Transverse colon (tissue), 4 donors: ENCODE results near the gene POLRMT. TPM values are rescaled to one million over a fixed set of nuclear protein-coding genes. Genes with fewer than 3 reads are reported as not detected.
A peak's percentile ranks its signal among the peaks of the same experiment; 100 is the strongest.

ENCODE experiments used
- DNase-seq: peaks from one replicate; pipeline ENCODE4 v3.0.0-alpha.2; 2019
- H3K27ac ChIP-seq, 4 donors: fragments of 200-600 bp; sonication (generic); 2 replicates each; pipeline ENCODE4 v1.5.1; 2016 to 2018; ENCODE audit warnings: inconsistent platforms in 4 of 4
- H3K27me3 ChIP-seq: fragments of 200-600 bp; sonication (generic); 2 replicates; pipeline ENCODE4 v1.5.1; 2017; ENCODE audit warnings: inconsistent platforms
- H3K36me3 ChIP-seq, 4 donors: fragments of 200-600 bp; sonication (generic); 2 replicates each; pipeline ENCODE4 v1.5.1; 2017 to 2019; ENCODE audit warnings: inconsistent platforms in 4 of 4
- H3K4me1 ChIP-seq, 4 donors: fragments of 200-600 bp; sonication (generic); 2 replicates each; pipeline ENCODE4 v1.5.1; 2017 to 2020; ENCODE audit warnings: inconsistent platforms in 4 of 4
- H3K4me3 ChIP-seq, 4 donors: fragments of 200-600 bp; sonication (generic); 1 replicate in 1 of 4; 2 replicates in 3 of 4; pipeline versions ENCODE4 v1.5.1 to v1.6.1; 2017 to 2019; ENCODE audit warnings: inconsistent platforms in 4 of 4
- H3K9me3 ChIP-seq, 2 donors: fragments of 200-600 bp; sonication (generic); 2 replicates each; pipeline ENCODE4 v1.5.1; 2017 to 2019; ENCODE audit warnings: inconsistent platforms in 2 of 2
- EP300 ChIP-seq: sonication (generic); formaldehyde crosslinking; IDR thresholded peaks from one replicate; pipeline ENCODE4 v1.6.1; 2017; ENCODE audit warnings: antibody characterized with exemption, low read depth
- POLR2A ChIP-seq: fragments of 450-650 bp; IDR thresholded peaks from one replicate; pipeline ENCODE4 v1.6.1; 2016; ENCODE audit warnings: antibody characterized with exemption, mild to moderate bottlenecking, moderate library complexity
- POLR2AphosphoS5 ChIP-seq, 3 donors: sonication (generic); formaldehyde crosslinking; IDR thresholded peaks; one replicate each; pipeline ENCODE4 v1.6.1; 2016; ENCODE audit warnings: antibody characterized with exemption in 3 of 3
- WGBS, 2 donors: methylation state at CpG; one replicate each; pipeline ENCODE4 v1.1.5; 2018; ENCODE audit warnings: low coverage in 1 of 2; 5-methylcytosine and 5-hydroxymethylcytosine counted together
- in situ Hi-C, 4 donors: fragments of 200-750 bp; cut with MboI; loops; one replicate each; pipeline versions ENCODE4 v1.15.0 to v1.15.1; 2017; ENCODE audit warnings: low sequenced_read_pairs in 3 of 4, low pct_ligation_motif_present in 1 of 4, low pct_unique_long_range_greater_than_20kb in 1 of 4
- intact Hi-C: fragments of 100-400 bp; cut with DNase I; formaldehyde crosslinking; loops from one replicate; pipeline ENCODE4 v1.15.1; 2023; ENCODE audit warnings: low total_unique reads
- total RNA-seq, 4 donors: library from RNA; depleted of rRNA; stranded (reverse); fragments of >200 nt; gene quantifications; one replicate each; pipeline ENCODE4 v1.1.0, GENCODE V29; 2016
- TF ChIP-seq, protein P1 (sequence below), 5 experiments: fragments of 200-600 bp in 3 of 5; fragments of 450-650 bp in 2 of 5; sonication (generic) in 3 of 5; IDR thresholded peaks; 1 replicate in 2 of 5; 2 replicates in 3 of 5; pipeline ENCODE4 v1.5.1; 2016 to 2017; ENCODE audit warnings: antibody characterized with exemption in 5 of 5, inconsistent platforms in 3 of 5, mild to moderate bottlenecking in 2 of 5, moderate library complexity in 1 of 5

Gene POLRMT
- total RNA-seq, 4 donors from 2014 or later = 45.9 to 114 (median 63.9) TPM

DNA sequence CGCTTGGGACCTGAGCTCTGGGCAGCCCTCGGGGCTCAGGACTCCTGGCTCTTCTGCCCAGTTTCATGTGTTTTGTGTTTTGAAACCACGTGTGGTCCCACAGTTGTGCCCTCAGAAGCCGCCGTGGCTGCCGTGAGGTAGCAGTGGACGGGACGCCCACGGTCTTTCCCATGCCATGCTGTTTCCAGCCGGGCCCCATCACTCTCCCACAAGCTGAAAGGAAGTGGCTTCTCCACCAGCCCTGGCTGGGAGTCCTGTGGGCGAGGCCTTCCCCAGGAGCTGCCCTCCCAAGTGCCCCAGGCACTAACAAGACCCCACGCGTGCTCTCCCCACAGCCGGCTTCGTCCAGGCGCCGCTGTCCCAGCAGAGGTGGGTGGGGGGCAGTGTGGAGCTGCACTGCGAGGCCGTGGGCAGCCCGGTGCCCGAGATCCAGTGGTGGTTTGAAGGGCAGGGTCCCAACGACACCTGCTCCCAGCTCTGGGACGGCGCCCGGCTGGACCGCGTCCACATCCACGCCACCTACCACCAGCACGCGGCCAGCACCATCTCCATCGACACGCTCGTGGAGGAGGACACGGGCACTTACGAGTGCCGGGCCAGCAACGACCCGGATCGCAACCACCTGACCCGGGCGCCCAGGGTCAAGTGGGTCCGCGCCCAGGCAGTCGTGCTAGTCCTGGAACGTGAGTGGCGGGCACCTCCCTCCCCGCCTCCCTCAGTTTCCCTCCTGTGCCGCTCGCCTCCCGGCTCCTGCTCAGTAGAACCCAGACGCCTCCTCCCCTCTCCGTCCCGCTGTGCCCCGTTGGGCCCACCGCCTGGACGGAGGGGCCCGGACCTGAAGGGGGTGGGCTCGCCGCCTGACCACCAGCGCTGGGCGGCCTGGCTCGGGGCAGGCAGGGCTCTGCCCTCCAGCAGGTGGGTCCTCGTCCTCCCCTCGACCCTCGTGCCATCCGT is 55.6 kb downstream of the POLRMT start:
- intact Hi-C loops = loop anchor here (2.0 kb wide), 1 partner anchor 25 kb away; no protein-coding TSS in a partner anchor
- H3K9me3 ChIP-seq = no peaks in the 10 kb centered on the region
- no peaks in the 10 kb centered on the region for H3K27me3 ChIP-seq
- H3K4me1 ChIP-seq = peaks cover 19 to 40% (median 35%) of the 10 kb centered on the region in 4 donors
- in situ Hi-C loops = no loop called here
- no peak for DNase-seq
- peaks cover 0 to 18% (median 9%) of the 10 kb centered on the region in 4 donors for H3K36me3 ChIP-seq
- H3K4me3 ChIP-seq = no peak overlapping the region
- TF ChIP-seq POLR2AphosphoS5 (IDR thresholded peaks at IDR 0.05) = peak in 1 of 3 donors; percentile 16
- no peak for TF ChIP-seq POLR2A
- WGBS, 2 donors = 90% methylated on average over 59 of the region's 66 CpGs; no CpG with 5 or more reads in 1 of the 2 donors
- H3K27ac ChIP-seq = no peak overlapping the region

DNA sequence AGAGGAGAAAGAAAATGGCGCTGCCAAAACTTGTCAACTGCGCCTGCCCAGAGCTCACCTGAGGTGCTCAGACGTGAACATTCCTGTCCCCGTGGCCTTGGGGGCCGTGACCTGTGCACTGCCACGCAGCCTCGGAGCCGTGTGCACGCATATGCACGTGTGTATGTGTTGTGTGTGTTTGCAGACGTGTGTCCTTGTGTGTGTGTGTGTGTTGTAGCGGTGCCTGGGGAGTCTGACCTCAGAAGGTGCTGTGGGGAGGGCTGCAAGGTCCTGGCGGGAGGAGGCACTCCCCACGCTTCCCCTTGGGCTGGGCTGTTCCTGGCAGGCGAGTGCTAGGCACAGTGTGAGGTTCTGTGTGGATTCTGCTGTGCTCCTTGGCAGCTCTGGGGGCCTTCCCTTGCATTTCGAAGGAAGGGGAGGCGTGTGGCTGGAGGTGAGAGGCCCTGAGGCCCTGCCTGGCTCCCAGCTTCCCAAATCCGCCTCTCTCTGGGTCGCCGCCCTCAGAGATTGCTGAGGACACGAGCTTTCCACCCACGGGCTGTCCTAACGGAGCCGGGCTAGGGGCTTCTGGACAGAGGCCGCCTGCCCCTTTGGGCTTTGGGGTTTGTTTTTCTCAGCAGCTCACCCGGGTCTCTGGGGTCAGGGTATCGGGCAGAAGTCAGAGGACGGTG is 56.4 kb downstream of the POLRMT start:
- H3K27ac ChIP-seq = no peak overlapping the region
- TF ChIP-seq, protein P1, sequence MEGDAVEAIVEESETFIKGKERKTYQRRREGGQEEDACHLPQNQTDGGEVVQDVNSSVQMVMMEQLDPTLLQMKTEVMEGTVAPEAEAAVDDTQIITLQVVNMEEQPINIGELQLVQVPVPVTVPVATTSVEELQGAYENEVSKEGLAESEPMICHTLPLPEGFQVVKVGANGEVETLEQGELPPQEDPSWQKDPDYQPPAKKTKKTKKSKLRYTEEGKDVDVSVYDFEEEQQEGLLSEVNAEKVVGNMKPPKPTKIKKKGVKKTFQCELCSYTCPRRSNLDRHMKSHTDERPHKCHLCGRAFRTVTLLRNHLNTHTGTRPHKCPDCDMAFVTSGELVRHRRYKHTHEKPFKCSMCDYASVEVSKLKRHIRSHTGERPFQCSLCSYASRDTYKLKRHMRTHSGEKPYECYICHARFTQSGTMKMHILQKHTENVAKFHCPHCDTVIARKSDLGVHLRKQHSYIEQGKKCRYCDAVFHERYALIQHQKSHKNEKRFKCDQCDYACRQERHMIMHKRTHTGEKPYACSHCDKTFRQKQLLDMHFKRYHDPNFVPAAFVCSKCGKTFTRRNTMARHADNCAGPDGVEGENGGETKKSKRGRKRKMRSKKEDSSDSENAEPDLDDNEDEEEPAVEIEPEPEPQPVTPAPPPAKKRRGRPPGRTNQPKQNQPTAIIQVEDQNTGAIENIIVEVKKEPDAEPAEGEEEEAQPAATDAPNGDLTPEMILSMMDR (IDR thresholded peaks at IDR 0.05) = no peak
- TF ChIP-seq POLR2AphosphoS5 (IDR thresholded peaks at IDR 0.05) (no peak), POLR2A (no peak), EP300 (no peak)
- H3K4me1 ChIP-seq = peaks cover 19 to 41% (median 36%) of the 10 kb centered on the region in 4 donors
- in situ Hi-C loops = no loop called here
- 82 to 83% methylated on average over 12 to 26 of the region's 28 CpGs for WGBS, 2 donors
- no peaks in the 10 kb centered on the region for H3K27me3 ChIP-seq
- peaks cover 0 to 10% (median 5%) of the 10 kb centered on the region in 4 donors for H3K36me3 ChIP-seq
- intact Hi-C loops = no loop called here
- H3K4me3 ChIP-seq = no peak overlapping the region
- DNase-seq = no peak
- H3K9me3 ChIP-seq = no peaks in the 10 kb centered on the region

DNA sequence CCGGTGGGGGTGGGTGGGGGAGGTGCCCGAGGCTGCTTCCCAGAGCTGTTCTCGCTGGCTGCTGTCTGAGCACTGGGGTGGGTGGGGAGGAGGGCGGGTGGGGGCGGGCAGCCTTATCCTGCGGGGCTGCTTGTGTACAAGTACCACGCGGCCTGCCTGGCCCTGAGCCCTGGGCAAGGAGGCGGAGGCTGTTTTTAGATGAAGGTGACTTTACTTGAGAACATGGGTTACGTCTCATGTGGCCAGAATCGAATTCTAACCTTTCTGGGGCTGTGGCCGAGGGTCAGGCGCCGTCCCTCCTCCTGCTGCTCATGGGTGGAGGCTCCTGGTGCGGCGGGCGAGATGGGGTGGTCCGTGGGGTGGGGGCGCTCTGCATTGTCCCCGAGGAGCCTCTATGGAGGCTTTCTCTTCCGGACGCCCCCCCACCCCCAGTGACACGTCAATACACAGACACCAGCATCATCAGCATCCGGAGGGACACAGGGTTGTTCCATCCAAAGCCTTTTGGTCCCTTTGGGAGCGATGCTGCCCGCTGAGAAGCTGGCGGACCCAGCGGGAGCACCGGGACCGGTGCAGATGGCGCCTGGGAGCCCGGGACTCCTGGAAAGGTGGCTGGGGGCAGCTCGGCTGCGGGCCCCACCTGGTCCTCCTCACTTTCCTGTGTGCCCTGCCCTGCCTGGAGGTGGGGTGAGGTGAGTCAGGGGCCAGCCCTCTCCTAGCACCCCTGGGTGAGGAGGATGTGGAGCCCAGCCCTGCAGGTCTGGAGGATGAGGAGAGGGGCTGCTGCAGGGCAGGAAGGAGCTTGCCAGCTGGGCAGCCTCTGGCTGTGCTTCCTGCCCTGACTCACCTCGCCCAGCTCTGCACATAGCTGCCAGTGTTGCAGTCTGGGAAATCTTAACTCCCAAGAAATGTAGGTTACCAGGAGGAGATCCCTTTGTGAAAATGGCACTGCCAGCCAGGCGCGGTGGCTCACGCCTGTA is 57.5 kb downstream of the POLRMT start:
- H3K4me1 ChIP-seq = peaks cover 21 to 52% (median 45%) of the 10 kb centered on the region in 4 donors
- TF ChIP-seq, protein P1 (IDR thresholded peaks at IDR 0.05) = no peak
- TF ChIP-seq POLR2AphosphoS5 (IDR thresholded peaks at IDR 0.05) (no peak), EP300 (no peak), POLR2A (no peak)
- H3K36me3 ChIP-seq = no peaks in the 10 kb centered on the region
- peak overlapping the region; percentile 28 to 100 (median 98) for H3K4me3 ChIP-seq
- WGBS, 2 donors = 59% methylated on average over 33 of the region's 38 CpGs; no CpG with 5 or more reads in 1 of the 2 donors
- no peaks in the 10 kb centered on the region for H3K27me3 ChIP-seq
- no peaks in the 10 kb centered on the region for H3K9me3 ChIP-seq
- intact Hi-C loops (no loop called here), in situ Hi-C loops (no loop called here)
- H3K27ac ChIP-seq = peak overlapping the region; percentile 5 to 97 (median 86)
- DNase-seq = no peak
